Measurements from ENCODE around the gene AGAP1.

AGAP1 gene

GRCh38 chr2:236161082-236161462, 667.2 kb downstream of the AGAP1 start:
- no peak for DNase-seq

- DNase-seq, result no peak
Observed at GRCh38 chr2:236161531-236161930, 667.7 kb downstream of the AGAP1 start.

- no peak for DNase-seq
Observed at GRCh38 chr2:236162031-236162845, 668.4 kb downstream of the AGAP1 start.

- no peak for DNase-seq
Observed at GRCh38 chr2:236162882-236163470, 669.1 kb downstream of the AGAP1 start.

DNA sequence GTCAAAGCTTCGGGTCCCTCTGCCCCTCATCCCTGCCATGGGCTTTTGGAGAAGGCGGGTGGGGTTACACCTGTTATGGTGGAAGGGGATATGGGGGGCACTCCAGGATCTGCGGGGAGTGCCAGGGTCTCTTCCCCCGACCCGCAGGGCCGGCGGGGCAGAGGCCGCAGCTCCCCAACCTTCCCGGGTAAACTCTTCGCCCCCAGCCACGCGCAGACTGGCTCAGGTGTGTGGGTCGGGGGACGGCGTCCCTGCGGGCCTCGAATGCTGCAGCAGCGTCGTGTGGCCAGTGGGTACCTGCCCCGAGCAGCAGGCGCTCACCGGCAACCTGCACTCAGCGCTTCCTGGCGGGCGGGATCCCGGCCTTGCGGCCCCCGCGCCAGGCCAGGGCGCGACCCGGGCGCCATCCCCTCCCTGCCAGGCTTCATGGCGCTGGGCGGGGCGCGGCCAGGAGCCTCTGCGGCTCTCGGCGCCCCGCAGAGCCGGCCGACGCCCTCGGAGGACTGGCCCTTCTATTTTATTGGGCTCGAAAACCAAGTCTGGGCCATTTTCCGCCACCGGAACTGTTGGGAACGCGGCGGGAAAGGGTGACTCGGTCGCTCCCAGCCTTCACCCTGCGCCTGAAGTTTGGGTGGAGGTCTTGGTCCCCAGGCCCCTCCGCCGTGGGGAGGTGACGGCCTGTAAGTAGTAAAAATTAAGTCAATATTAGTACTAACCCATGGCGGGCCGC, 669.8 kb downstream of the AGAP1 start:
- no peak for DNase-seq

- no peak for DNase-seq
Observed at GRCh38 chr2:236164201-236164924, 670.5 kb downstream of the AGAP1 start.

DNA sequence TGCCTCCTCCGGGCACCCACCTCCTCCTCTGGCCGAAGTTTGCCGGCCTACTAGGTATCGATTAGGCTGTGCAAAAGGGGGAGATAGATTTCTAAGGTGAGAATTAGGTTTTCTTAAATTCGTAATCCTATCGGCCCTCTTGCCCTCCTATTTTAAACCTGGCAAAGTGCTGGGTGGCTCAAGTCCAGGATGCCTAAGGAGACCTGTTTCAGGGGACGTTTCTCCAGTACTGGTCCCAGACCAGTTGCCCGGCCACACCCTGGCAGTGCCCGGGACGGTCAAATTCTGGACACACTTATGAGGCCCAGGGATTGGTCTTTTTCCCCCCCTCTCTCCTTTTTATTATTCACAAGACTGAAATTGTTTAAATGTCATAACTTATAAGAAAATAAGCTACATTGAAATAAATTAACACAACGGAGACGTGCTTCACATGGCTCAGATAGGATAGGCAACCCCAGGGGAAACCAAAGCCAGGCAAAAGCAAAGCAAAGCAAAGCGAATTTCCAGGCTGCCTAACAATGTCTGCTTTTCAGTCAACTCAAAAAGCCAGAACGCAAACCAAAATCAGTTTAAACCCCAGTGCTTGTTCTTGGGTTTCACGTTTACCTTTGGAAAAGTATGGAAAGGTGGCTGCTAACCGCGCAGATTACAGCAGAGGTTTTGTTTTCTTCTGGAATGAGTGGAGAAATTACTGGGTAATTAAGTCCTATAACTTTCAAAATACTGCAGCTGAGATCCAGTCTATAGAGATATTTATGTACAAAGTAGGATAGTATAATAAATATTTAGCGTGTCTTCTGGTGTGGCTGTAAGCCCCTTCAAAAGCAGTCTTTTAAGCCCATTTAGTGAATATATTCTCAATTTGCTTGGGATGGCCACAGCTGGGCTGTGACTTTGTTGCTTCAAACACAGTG, 671.3 kb downstream of the AGAP1 start:
- DNase-seq, result no peak

GRCh38 chr2:236165842-236166795, 672.3 kb downstream of the AGAP1 start:
- DNase-seq, result no peak

GRCh38 chr2:236166796-236167296, 673.0 kb downstream of the AGAP1 start:
- DNase-seq, result no peak

GRCh38 chr2:236167297-236168109, 673.7 kb downstream of the AGAP1 start:
- no peak for DNase-seq

DNA sequence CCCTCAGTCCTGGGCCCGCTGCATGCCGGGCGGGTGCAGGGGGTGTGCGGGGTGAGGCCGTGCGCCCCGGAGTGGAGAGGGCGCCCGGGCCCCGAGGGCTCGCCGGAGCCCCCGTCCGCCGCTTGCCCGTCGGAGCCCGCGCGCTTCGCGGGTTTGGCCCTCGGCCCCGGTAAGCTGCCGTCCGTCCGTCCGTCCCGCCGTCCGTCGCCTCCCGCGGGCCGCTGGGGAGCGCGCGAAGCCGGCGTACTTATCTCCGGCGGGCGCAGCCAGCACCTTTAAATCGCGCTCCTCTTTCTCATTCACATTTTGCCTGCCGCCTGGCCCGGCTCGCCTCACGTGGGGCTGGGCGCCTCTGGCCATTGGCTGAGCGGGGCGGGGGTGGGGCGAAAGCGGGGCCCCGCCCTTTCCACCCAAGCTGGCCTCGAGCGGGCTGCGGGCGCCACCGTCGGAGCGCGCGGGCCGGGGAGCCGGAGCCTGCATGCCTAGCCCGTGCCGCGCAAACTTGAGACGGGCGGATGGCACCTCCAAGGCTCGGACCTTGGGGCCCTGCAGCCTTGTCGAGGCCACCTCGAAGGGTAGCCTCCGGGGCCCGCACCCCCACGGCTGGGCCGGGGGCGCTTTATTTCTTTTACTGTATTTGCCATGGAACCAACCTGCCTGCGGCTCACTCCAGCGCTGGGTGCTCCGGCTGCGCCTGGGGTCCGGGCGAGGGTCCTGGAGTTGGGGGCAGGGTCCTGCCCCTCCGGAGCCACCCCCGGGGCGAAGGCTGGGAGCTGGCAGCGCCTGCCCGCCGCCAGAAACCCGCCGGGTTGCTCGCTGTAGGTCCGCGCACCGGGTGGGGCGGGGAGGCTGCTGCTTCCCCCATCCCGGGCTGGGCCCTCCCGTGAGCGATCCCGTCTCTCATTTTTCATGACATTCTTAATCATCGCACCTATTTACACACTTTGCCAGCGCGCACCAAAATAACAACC, 674.6 kb downstream of the AGAP1 start, which contains the start of gene GBX2:
Gene GBX2, minus strand, starts transcription at position 277 of the 971 bp plus-strand sequence. CDS start 415 bp downstream, outside the sequence.
- no peak for DNase-seq

DNA sequence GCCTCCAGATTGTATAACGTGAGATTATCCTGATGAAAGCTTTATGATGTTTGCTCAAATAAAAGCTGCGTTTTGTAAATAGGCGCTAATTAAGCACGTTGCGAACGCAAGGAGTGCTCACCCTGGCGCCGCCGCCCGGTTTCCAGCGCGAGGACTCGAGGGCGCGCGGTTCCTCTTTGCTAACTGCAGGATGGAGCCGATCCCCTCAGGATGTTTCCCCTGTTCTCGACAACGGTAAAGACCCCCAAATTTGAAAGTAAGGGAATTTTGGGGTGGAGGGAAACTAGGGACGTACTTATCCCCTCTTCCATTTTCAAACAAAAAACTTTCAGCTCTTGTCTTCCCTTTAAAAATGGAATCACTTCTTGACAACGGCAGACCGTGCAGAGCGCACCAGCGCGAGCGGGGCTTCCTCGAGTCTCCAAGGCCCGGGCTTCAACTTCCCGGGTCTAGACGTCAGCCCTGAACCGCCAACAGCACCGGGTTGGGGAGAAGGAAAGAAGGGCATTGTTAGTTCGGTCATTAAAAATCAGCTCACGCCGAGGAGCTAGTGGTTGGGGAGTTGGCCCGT, 675.4 kb downstream of the AGAP1 start:
- no peak for DNase-seq

DNA sequence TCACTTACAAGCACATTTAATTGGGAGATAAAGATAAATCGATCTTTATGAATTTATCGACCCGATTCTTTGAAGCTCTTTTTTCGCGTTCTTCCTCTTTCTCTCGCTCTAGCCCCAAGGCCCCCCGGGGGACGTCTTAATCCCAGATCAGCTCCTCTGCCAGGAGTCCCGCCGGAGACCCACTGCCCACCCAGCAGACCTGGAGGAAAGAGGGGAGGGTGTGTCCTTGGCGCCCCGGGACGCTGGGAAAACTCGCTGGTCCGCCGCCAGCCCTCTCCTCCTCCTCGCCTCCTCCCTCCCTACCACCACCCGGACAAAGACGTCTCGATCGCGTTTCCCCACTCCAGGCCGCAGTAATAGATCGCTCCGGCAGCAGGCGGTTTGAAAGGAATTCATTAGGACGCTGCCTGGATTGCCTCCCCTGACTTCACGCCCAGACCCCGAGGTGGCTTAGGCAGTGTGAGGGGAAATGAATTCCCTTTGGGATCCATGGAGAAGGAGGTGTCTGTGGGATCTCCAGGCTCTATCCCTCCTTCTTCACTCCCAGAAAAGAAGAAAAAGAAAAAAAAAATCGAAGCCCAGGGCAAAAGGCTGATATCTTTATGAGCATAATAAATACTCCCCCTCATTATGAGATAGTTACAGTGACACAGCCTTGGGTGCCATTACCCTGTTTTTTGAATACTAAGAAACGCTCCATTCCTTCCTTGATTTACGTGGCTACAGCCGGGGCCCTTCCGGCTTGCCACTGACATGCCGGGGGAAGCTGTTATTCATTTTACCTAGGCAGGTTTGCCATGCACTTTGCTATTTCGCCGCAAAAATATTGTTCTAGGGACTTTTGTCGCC, 676.1 kb downstream of the AGAP1 start:
- DNase-seq, result no peak

GRCh38 chr2:236170590-236171165, 676.8 kb downstream of the AGAP1 start:
- DNase-seq, result no peak

- no peak for DNase-seq
Observed at GRCh38 chr2:236171181-236171679, 677.4 kb downstream of the AGAP1 start.

- no peak for DNase-seq
Observed at GRCh38 chr2:236171680-236172254, 677.9 kb downstream of the AGAP1 start.
